HG03378 (cell line): ENCODE measurements around the gene MYEOV.

Experiments
- ATAC-seq: cut with Tn5 transposase; IDR thresholded peaks from one replicate; pipeline ENCODE4 v1.9.1; 2021; ENCODE audit warnings: mild to moderate bottlenecking, moderate library complexity; ENCODE audit not compliant: unreplicated experiment

MYEOV gene

GRCh38 chr11:69301081-69301454 is 7.1 kb downstream of the MYEOV start:
- no peak for ATAC-seq

GRCh38 chr11:69301455-69302401 is 7.8 kb downstream of the MYEOV start:
- no peak for ATAC-seq

- ATAC-seq, result no peak
Measured at GRCh38 chr11:69302447-69303020, 8.6 kb downstream of the MYEOV start.

GRCh38 chr11:69303427-69303826 is 9.5 kb downstream of the MYEOV start:
- ATAC-seq, result no peak

- no peak for ATAC-seq
Measured at GRCh38 chr11:69304258-69304657, 10.3 kb downstream of the MYEOV start.

GRCh38 chr11:69304686-69305085 is 10.7 kb downstream of the MYEOV start:
- ATAC-seq, result no peak

- ATAC-seq, result no peak
Measured at GRCh38 chr11:69305885-69306540, 12.1 kb downstream of the MYEOV start.

GRCh38 chr11:69306821-69307220 is 12.9 kb downstream of the MYEOV start:
- ATAC-seq, result no peak

GRCh38 chr11:69307421-69307820 is 13.5 kb downstream of the MYEOV start:
- no peak for ATAC-seq

- no peak for ATAC-seq
Measured at GRCh38 chr11:69307871-69308431, 14.0 kb downstream of the MYEOV start.

GRCh38 chr11:69308491-69308911 is 14.5 kb downstream of the MYEOV start:
- no peak for ATAC-seq

GRCh38 chr11:69308936-69309615 is 15.1 kb downstream of the MYEOV start:
- ATAC-seq, result no peak

GRCh38 chr11:69309631-69310280 is 15.8 kb downstream of the MYEOV start:
- no peak for ATAC-seq

GRCh38 chr11:69310351-69310750 is 16.4 kb downstream of the MYEOV start:
- no peak for ATAC-seq

- no peak for ATAC-seq
Measured at GRCh38 chr11:69310934-69311766, 17.2 kb downstream of the MYEOV start.

- no peak for ATAC-seq
Measured at GRCh38 chr11:69311767-69312385, 17.9 kb downstream of the MYEOV start.

- ATAC-seq, result no peak
Measured at GRCh38 chr11:69312453-69313404, 18.8 kb downstream of the MYEOV start.

- no peak for ATAC-seq
Measured at GRCh38 chr11:69313992-69314391, 20.0 kb downstream of the MYEOV start.
